ENCODE results near the gene CANT1. TPM values are rescaled to one million over a fixed set of nuclear protein-coding genes. Genes with fewer than 3 reads are reported as not detected.
"Not testable (repeated sequence)": the region's sequence is repeated elsewhere in the genome, so short reads cannot be mapped to it uniquely, and the experiment has no call there.

CANT1 gene
- total RNA-seq, 1 donor from 2014 or later, result 75.1 TPM

DNA sequence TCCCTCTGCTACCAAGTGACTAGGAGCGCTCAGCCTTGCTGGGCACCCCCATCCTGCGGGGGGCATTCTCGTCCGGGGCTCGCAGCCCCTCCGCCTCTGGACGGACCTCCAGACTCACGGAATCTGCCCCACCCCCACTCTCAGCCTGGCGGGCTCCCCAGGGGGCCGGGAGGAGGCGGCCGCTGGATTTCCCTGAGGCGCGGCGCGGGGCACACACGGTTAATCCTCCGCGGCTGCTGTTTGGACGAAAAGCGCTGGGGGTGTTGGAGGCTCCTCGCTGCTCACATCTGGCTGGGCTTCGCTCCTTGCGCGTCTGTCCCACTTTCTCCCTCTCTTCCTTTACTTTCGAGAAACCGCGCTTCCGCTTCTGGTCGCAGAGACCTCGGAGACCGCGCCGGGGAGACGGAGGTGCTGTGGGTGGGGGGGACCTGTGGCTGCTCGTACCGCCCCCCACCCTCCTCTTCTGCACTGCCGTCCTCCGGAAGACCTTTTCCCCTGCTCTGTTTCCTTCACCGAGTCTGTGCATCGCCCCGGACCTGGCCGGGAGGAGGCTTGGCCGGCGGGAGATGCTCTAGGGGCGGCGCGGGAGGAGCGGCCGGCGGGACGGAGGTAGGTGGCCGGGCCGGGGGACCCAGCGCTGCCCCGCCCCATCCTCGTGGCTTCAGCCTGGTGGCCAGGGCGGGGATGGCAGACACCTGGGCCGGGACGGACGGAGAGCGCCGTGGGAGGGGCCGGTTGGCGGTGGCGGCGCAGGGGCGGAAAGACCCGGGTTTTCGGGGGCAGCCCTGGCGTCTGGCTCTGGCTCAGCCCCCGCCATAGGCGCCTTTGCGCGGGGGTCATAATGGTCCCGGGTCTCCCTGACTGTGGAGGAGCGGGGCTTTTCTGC is 14.6 kb upstream of the CANT1 start, which contains the start of gene C1QTNF1:
Gene C1QTNF1, plus strand, starts transcription at position 284 of the 886 bp plus-strand sequence. CDS start 19,800 bp downstream, outside the sequence.
- peaks cover 24% of the 10 kb centered on the region for H3K4me1 Mint-ChIP-seq (ENCODE audit: unreplicated experiment)
- H3K27me3 Mint-ChIP-seq, result peaks cover 65% of the 10 kb centered on the region
- DNase-seq (ENCODE audit: extremely low spot score, unreplicated experiment), result no peak
- TF ChIP-seq, protein P1, sequence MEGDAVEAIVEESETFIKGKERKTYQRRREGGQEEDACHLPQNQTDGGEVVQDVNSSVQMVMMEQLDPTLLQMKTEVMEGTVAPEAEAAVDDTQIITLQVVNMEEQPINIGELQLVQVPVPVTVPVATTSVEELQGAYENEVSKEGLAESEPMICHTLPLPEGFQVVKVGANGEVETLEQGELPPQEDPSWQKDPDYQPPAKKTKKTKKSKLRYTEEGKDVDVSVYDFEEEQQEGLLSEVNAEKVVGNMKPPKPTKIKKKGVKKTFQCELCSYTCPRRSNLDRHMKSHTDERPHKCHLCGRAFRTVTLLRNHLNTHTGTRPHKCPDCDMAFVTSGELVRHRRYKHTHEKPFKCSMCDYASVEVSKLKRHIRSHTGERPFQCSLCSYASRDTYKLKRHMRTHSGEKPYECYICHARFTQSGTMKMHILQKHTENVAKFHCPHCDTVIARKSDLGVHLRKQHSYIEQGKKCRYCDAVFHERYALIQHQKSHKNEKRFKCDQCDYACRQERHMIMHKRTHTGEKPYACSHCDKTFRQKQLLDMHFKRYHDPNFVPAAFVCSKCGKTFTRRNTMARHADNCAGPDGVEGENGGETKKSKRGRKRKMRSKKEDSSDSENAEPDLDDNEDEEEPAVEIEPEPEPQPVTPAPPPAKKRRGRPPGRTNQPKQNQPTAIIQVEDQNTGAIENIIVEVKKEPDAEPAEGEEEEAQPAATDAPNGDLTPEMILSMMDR (conservative IDR thresholded peaks at IDR 0.05), result peak; percentile 72
- peak within 1 kb of the TSS; percentile 43 for H3K27ac Mint-ChIP-seq
- peak within 1 kb of the TSS; percentile 91 for H3K4me3 Mint-ChIP-seq
- no peaks in the 10 kb centered on the region for H3K36me3 Mint-ChIP-seq
- no peaks in the 10 kb centered on the region for H3K9me3 Mint-ChIP-seq

DNA sequence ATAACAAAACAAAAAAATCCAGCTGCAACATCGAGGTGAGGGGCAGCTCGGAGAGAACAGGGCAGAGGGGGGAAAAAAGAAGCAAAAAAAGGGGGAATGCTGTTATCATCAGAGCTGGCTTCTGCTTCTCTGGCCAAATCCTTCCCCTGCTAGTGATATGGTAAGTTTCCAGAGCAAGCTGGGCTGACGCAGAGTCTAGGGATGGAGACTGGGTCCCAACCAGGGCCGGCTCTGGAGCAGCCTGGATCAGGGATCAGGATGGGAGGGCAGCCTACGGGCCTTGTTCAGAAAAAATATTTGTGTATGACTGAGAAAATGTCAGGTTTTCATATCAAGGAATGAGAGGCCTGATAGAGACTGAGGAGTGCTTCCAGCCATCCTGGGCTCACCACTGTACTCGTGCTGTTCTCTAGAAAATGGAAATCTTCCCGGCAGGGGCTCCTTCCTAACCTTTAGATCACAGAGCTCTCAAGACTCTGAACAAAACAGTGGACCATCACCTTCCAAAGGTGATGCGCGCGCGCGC is 13.7 kb upstream of the CANT1 start:
- H3K4me3 Mint-ChIP-seq, result peak overlapping the region; percentile 91
- H3K36me3 Mint-ChIP-seq, result no peaks in the 10 kb centered on the region
- peaks cover 62% of the 10 kb centered on the region for H3K27me3 Mint-ChIP-seq
- peaks cover 24% of the 10 kb centered on the region for H3K4me1 Mint-ChIP-seq (ENCODE audit: unreplicated experiment)
- DNase-seq (ENCODE audit: extremely low spot score, unreplicated experiment), result no peak
- TF ChIP-seq, protein P1 (conservative IDR thresholded peaks at IDR 0.05), result no peak
- H3K27ac Mint-ChIP-seq, result peak overlapping the region; percentile 43
- H3K9me3 Mint-ChIP-seq, result no peaks in the 10 kb centered on the region

DNA sequence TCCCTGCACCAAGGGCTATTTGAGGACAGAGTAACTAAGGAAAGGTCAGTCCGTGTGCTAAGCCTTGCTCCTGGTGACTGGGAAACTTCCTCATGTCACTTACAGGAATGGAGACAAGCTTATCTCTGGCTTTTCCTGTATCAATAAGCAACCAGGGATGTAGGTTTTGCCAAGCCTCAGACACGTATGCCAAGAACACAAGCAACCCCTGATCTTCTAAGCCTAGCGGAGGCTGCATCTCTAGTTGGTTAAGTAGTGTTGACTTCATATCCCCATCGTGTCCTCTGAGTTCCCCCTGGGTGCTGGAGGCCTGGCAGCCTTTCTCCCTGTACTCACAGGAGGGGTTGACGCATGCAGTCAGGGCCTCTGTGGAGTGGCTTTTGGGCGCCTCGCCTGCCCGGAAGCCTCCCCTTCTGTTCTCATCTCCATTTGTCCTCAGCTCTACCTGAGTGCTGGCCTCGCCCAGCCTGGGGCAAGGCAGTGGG is 13.0 kb upstream of the CANT1 start:
- no peak overlapping the region for H3K4me3 Mint-ChIP-seq
- no peak overlapping the region for H3K27ac Mint-ChIP-seq
- TF ChIP-seq, protein P1 (conservative IDR thresholded peaks at IDR 0.05), result no peak
- H3K9me3 Mint-ChIP-seq, result no peaks in the 10 kb centered on the region
- H3K4me1 Mint-ChIP-seq (ENCODE audit: unreplicated experiment), result peaks cover 23% of the 10 kb centered on the region
- H3K36me3 Mint-ChIP-seq, result no peaks in the 10 kb centered on the region
- H3K27me3 Mint-ChIP-seq, result peaks cover 60% of the 10 kb centered on the region
- no peak for DNase-seq (ENCODE audit: extremely low spot score, unreplicated experiment)

DNA sequence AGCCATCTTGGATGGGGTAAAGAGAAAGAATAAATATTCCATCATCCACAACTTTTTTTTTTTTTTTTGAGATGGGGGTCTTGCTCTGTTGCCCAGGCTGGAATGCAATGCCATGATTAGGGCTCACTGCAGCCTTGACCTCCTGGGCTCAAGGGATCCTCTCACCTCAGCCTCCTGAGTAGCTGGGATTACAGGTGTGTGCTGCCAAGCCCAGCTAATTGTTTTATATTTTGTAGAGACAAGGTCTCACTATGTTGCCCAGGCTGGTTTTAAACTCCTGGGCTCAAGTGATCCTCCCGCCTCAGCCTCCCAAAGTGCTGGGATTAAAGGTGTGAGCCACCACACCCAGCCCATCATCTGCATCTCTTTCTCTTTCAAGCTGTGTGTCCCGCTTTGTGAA is 12.4 kb upstream of the CANT1 start:
- not testable (repeated sequence) for H3K9me3 Mint-ChIP-seq; H3K4me3 Mint-ChIP-seq; DNase-seq (ENCODE audit: extremely low spot score, unreplicated experiment); H3K27ac Mint-ChIP-seq; H3K36me3 Mint-ChIP-seq
- H3K4me1 Mint-ChIP-seq (ENCODE audit: unreplicated experiment), result peaks cover 17% of the 10 kb centered on the region
- H3K27me3 Mint-ChIP-seq, result peaks cover 54% of the 10 kb centered on the region

DNA sequence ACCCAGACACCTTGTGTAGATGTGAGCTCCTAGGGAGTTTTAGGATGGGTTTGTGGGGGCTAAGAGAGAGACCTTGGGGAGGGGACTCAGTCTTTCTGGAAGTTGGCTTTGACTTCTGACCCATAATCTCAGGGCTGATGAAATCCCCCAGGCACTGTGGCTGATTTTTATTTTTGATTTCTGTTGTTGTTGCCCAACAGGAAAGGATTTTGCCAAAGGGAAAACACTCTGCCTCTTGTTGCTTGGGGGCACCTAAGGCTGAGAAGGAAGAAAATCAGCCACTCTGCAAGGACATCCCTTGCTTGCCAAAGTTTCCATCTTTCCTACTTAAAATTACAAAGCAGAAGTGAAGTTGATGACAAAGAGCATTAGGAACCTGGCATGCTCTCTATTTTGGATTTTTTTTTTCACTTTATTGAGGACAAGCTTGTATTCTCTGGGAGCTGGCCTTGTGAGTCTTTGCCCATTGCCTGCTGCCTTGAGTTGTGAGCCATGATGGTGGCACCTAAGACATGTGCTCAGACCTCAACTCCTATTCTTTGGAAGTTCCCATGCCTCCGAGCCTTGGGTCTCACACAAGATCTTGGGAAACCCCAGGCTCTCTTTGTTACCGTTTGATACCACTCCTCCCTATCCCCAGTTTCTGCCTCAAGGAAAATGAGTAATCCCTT is 11.2 kb upstream of the CANT1 start:
- no peak overlapping the region for H3K27ac Mint-ChIP-seq
- TF ChIP-seq, protein P1 (conservative IDR thresholded peaks at IDR 0.05), result no peak
- no peak for DNase-seq (ENCODE audit: extremely low spot score, unreplicated experiment)
- peaks cover 47% of the 10 kb centered on the region for H3K27me3 Mint-ChIP-seq
- H3K4me3 Mint-ChIP-seq, result no peak overlapping the region
- H3K9me3 Mint-ChIP-seq, result peaks cover 5% of the 10 kb centered on the region
- H3K36me3 Mint-ChIP-seq, result no peaks in the 10 kb centered on the region
- peaks cover 10% of the 10 kb centered on the region for H3K4me1 Mint-ChIP-seq (ENCODE audit: unreplicated experiment)
